Endodermal cell (in vitro differentiated cells): ENCODE measurements around the gene RAPGEF2. TPM values are rescaled to one million over a fixed set of nuclear protein-coding genes. Genes with fewer than 3 reads are reported as not detected.

Experiments
- DNase-seq: peaks from one replicate; pipeline ENCODE4 v3.0.0-alpha.2; 2017
- H3K27ac ChIP-seq: 2 replicates; pipeline ENCODE4 v1.5.1; 2013; ENCODE audit warnings: mild to moderate bottlenecking, low read depth, low read length, moderate library complexity
- H3K27me3 ChIP-seq: 2 replicates; pipeline ENCODE4 v1.6.1; 2013; ENCODE audit warnings: mild to moderate bottlenecking, low read length, moderate library complexity; ENCODE audit not compliant: insufficient read depth, control insufficient read depth, poor library complexity, severe bottlenecking
- H3K36me3 ChIP-seq: 2 replicates; pipeline ENCODE4 v1.7.0; 2013; ENCODE audit warnings: mild to moderate bottlenecking, low read length, moderate library complexity; ENCODE audit not compliant: control insufficient read depth, insufficient read depth
- H3K4me1 ChIP-seq: one replicate; pipeline ENCODE4 v1.7.0; 2013; ENCODE audit warnings: low read length; ENCODE audit not compliant: control insufficient read depth, insufficient read depth
- H3K4me3 ChIP-seq: 2 replicates; pipeline ENCODE4 v1.5.1; 2013; ENCODE audit warnings: mild to moderate bottlenecking, low read length, moderate library complexity
- H3K9ac ChIP-seq: 2 replicates; pipeline ENCODE4 v1.6.1; 2013; ENCODE audit warnings: mild to moderate bottlenecking, low read length, moderate library complexity; ENCODE audit not compliant: poor library complexity, severe bottlenecking; ENCODE audit errors: extremely low read depth
- H3K9me3 ChIP-seq: 2 replicates; pipeline ENCODE4 v1.6.1; 2013; ENCODE audit warnings: mild to moderate bottlenecking, low read length, moderate library complexity; ENCODE audit not compliant: control insufficient read depth
- H3K27ac Mint-ChIP-seq: 2 replicates; pipeline ENCODE4 v1.8.0; 2020; ENCODE audit warnings: mixed read lengths
- H3K27me3 Mint-ChIP-seq: 2 replicates; pipeline ENCODE4 v1.8.0; 2021; ENCODE audit warnings: mild to moderate bottlenecking, mixed read lengths; ENCODE audit not compliant: insufficient read depth
- H3K36me3 Mint-ChIP-seq: 2 replicates; pipeline ENCODE4 v1.8.0; 2020; ENCODE audit warnings: low read depth, mixed read lengths
- H3K4me1 Mint-ChIP-seq: 2 replicates; pipeline ENCODE4 v1.8.0; 2020; ENCODE audit warnings: mixed read lengths
- H3K4me3 Mint-ChIP-seq: 2 replicates; pipeline ENCODE4 v1.8.0; 2020; ENCODE audit warnings: mild to moderate bottlenecking, moderate library complexity, mixed read lengths
- H3K9me3 Mint-ChIP-seq: 2 replicates; pipeline ENCODE4 v1.8.0; 2020; ENCODE audit warnings: mild to moderate bottlenecking, mixed read lengths
- WGBS, 2 experiments: methylation state at CpG; one replicate each; pipeline versions ENCODE4 v1.1.5 to v1.1.7; 2013; ENCODE audit warnings: missing lambda C conversion rate in 2 of 2, mixed read lengths in 1 of 2; ENCODE audit not compliant: insufficient coverage in 1 of 2, insufficient read length in 1 of 2; 5-methylcytosine and 5-hydroxymethylcytosine counted together
- total RNA-seq, 2 donors: library from RNA; stranded (reverse); fragmentation: NEBNext Ultra II Directional in 1 of 2; extraction: Animal tissue kit (Norgen Biotek cat#: 25700) in 1 of 2; gene quantifications; 2 replicates in 1 of 2; 3 replicates in 1 of 2; pipeline ENCODE4 v1.2.1, GENCODE V29; 2021
- TF ChIP-seq, protein P1 (sequence below): fragments of 200-600 bp; sonication (generic); conservative IDR thresholded peaks from 2 replicates; pipeline ENCODE4 v1.5.0; 2021; ENCODE audit warnings: antibody characterized with exemption, mild to moderate bottlenecking

Gene RAPGEF2
- total RNA-seq, 2 donors from 2014 or later: 63.4 to 78.2 TPM

DNA sequence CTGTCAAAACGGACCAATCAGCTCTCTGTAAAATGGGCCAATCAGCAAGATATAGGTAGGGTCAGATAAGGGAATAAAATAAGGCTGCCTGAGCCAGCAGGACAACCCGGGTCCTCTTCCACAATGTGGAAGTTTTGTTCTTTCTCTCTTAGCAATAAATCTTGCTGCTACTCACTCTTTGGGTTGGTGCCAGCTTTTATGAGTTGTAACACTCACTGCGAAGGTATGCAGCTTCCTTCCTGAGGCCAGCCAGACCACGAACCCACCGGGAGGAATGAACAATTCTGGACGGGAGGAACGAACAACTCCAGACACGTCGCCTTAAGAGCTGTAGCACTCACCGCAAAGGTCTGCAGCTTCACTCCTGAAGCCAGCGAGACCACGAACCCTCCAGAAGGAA lies 287.8 kb downstream of the RAPGEF2 start:
- Mint-ChIP-seq H3K27ac (no peak overlapping the region), H3K4me3 (no peak overlapping the region), H3K4me1 (no peaks in the 10 kb centered on the region), H3K36me3 (no peaks in the 10 kb centered on the region), H3K9me3 (peaks cover 18% of the 10 kb centered on the region), H3K27me3 (peaks cover 6% of the 10 kb centered on the region)
- Histone ChIP-seq H3K9me3 (peaks cover 7% of the 10 kb centered on the region), H3K4me1 (no peaks in the 10 kb centered on the region), H3K27ac (no peak overlapping the region), H3K27me3 (no peaks in the 10 kb centered on the region), H3K9ac (no peak overlapping the region), H3K4me3 (no peak overlapping the region), H3K36me3 (no peaks in the 10 kb centered on the region)
- DNase-seq: no peak
- TF ChIP-seq, protein P1, sequence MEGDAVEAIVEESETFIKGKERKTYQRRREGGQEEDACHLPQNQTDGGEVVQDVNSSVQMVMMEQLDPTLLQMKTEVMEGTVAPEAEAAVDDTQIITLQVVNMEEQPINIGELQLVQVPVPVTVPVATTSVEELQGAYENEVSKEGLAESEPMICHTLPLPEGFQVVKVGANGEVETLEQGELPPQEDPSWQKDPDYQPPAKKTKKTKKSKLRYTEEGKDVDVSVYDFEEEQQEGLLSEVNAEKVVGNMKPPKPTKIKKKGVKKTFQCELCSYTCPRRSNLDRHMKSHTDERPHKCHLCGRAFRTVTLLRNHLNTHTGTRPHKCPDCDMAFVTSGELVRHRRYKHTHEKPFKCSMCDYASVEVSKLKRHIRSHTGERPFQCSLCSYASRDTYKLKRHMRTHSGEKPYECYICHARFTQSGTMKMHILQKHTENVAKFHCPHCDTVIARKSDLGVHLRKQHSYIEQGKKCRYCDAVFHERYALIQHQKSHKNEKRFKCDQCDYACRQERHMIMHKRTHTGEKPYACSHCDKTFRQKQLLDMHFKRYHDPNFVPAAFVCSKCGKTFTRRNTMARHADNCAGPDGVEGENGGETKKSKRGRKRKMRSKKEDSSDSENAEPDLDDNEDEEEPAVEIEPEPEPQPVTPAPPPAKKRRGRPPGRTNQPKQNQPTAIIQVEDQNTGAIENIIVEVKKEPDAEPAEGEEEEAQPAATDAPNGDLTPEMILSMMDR: no peak
- 93 to 95% methylated on average over 12 of the region's 12 CpGs for WGBS, 2 experiments

DNA sequence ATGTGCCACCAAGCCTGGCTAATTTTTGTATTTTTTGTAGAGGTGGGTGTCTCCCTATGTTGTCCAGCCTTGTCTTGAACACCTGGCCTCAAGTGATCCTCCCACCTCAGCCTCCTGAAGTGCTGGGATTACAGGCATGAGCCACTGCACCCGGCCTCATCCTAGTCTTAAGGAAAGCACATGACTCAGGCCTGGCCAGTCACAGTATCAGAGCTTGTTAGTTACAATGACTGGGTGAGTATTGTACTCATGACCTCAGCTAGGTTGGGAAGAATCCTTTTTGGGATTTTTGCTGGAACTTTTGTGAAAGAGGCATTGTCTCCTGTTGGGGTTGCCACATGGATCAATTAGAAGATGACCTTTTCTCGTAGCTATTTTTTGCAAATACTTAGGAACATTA lies 292.8 kb downstream of the RAPGEF2 start:
- WGBS, 2 experiments: 85 to 95% methylated on average over 2 of the region's 2 CpGs
- H3K27ac ChIP-seq: no peak overlapping the region
- no peak overlapping the region for H3K27ac Mint-ChIP-seq

DNA sequence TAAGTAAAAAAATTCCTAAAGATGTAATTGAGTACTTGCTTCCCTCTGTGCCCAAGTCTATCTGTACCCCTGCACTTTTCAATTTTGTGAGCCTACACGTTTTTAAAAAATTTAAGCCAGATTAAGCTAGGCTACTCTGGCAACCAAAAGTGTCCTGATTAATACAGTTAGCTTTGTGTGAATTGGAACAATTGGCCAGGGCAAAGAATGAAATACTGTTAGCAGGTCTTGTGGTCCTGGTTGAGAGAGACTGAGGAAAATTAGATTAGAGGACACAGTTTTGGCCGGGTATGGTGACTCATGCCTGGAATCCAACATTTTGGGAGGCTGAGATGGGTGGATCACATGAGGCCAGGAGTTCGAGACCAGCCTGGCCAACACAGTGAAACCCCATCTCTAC lies 293.3 kb downstream of the RAPGEF2 start:
- Mint-ChIP-seq H3K36me3 (no peaks in the 10 kb centered on the region), H3K4me1 (no peaks in the 10 kb centered on the region), H3K27ac (no peak overlapping the region), H3K4me3 (no peak overlapping the region), H3K27me3 (no peaks in the 10 kb centered on the region), H3K9me3 (no peaks in the 10 kb centered on the region)
- Histone ChIP-seq H3K9ac (no peak overlapping the region), H3K27me3 (no peaks in the 10 kb centered on the region), H3K4me1 (no peaks in the 10 kb centered on the region), H3K9me3 (no peaks in the 10 kb centered on the region), H3K36me3 (no peaks in the 10 kb centered on the region), H3K27ac (no peak overlapping the region), H3K4me3 (no peak overlapping the region)
- TF ChIP-seq, protein P1: no peak
- DNase-seq: no peak
- 87 to 91% methylated on average over 1 to 3 of the region's 3 CpGs for WGBS, 2 experiments

More for the DNA sequence above, 292.8 kb downstream of the RAPGEF2 start:
- Mint-ChIP-seq H3K4me1 (no peaks in the 10 kb centered on the region), H3K4me3 (no peak overlapping the region), H3K36me3 (no peaks in the 10 kb centered on the region), H3K27me3 (peaks cover 2% of the 10 kb centered on the region), H3K9me3 (peaks cover under 1% of the 10 kb centered on the region)
- Histone ChIP-seq H3K4me3 (no peak overlapping the region), H3K4me1 (no peaks in the 10 kb centered on the region), H3K9ac (no peak overlapping the region), H3K9me3 (no peaks in the 10 kb centered on the region), H3K36me3 (no peaks in the 10 kb centered on the region), H3K27me3 (no peaks in the 10 kb centered on the region)
- no peak for DNase-seq
- TF ChIP-seq, protein P1: no peak
